ENCODE data around the gene HIPK3.

GRCh38 chr11:33317662-33318061 is 60.5 kb downstream of the HIPK3 start:
- TF ChIP-seq CTCF (IDR thresholded peaks at IDR 0.05; ENCODE audit: low read depth, low read length) (no peak), EZH2phosphoT487 (IDR thresholded peaks at IDR 0.05; ENCODE audit: low read depth) (no peak)

All from OCI-LY3 (cell line).